ENCODE results near the gene WWTR1. TPM values are rescaled to one million over a fixed set of nuclear protein-coding genes. Genes with fewer than 3 reads are reported as not detected.

WWTR1 gene
- total and polyA plus RNA-seq, 2 experiments from 2014 or later, result 25.1 to 26.2 TPM

- H3K27ac Mint-ChIP-seq, result no peak within 1 kb of the TSS
- Histone ChIP-seq H3K4me1 (ENCODE audit: insufficient read depth) (peaks cover 7% of the 10 kb centered on the region; the same call in 1 of the 2 replicates), H3K79me2 (replicated peaks; ENCODE audit: insufficient read depth) (no peaks in the 10 kb centered on the region), H3K4me2 (no peak within 1 kb of the TSS), H3K4me3 (no peak within 1 kb of the TSS), H3F3A (replicated peaks; ENCODE audit: low read depth) (no peaks in the 10 kb centered on the region), H3K9me2 (ENCODE audit: insufficient read depth) (peaks cover 3% of the 10 kb centered on the region; the same call in 1 of the 2 replicates), H4K20me1 (replicated peaks; ENCODE audit: insufficient read depth) (no peaks in the 10 kb centered on the region), H3K27ac (ENCODE audit: low read depth) (no peak within 1 kb of the TSS), H2AFZ (peak within 1 kb of the TSS; percentile 83; the same call in 1 of the 2 replicates), H3K36me3 (ENCODE audit: insufficient read depth) (no peaks in the 10 kb centered on the region), H3K27me3 (ENCODE audit: insufficient read depth) (no peaks in the 10 kb centered on the region)
- no peaks in the 10 kb centered on the region for H3K36me3 Mint-ChIP-seq (ENCODE audit: low read depth)
- H3K4me3 Mint-ChIP-seq, result no peak within 1 kb of the TSS
- no peak for TF ChIP-seq POLR2AphosphoS5 (IDR thresholded peaks at IDR 0.05; ENCODE audit: low read depth)
- no peak for TF ChIP-seq ETS1 (IDR thresholded peaks at IDR 0.05)
- no peak for TF ChIP-seq STAT1 (IDR thresholded peaks at IDR 0.05; ENCODE audit: unreplicated experiment)
- TF ChIP-seq NANOG (IDR thresholded peaks at IDR 0.05; ENCODE audit: borderline replicate concordance), result no peak
- TF ChIP-seq ZNF462 (CRISPR knock-in tag; IDR thresholded peaks at IDR 0.05), result no peak
- TF ChIP-seq CTCF (conservative IDR thresholded peaks at IDR 0.05; ENCODE audit: low read depth in 2 of 2), result no peak
- TF ChIP-seq ZNF114 (CRISPR knock-in tag; IDR thresholded peaks at IDR 0.05), result no peak
- TF ChIP-seq REST (IDR thresholded peaks at IDR 0.05; ENCODE audit: unreplicated experiment), result no peak
- no peak for TF ChIP-seq EZH2 (IDR thresholded peaks at IDR 0.05; ENCODE audit: low read depth, unreplicated experiment)
- TF ChIP-seq JUNB (IDR thresholded peaks at IDR 0.05; ENCODE audit: unreplicated experiment), result no peak
- no peak for TF ChIP-seq ZNF331 (CRISPR knock-in tag; IDR thresholded peaks at IDR 0.05; ENCODE audit: low read depth)
- no peak for TF ChIP-seq EZH2phosphoT487 (IDR thresholded peaks at IDR 0.05; ENCODE audit: unreplicated experiment)
- no peak for TF ChIP-seq CREB1 (CRISPR knock-in tag; IDR thresholded peaks at IDR 0.05; ENCODE audit: low read depth)
- no peak for DNase-seq (ENCODE audit: low spot score)
- peaks cover 14% of the 10 kb centered on the region for H3K4me1 Mint-ChIP-seq
- no peaks in the 10 kb centered on the region for H3K9me3 Mint-ChIP-seq
- no peaks in the 10 kb centered on the region for H3K27me3 Mint-ChIP-seq (ENCODE audit: insufficient read depth, low read depth, poor library complexity)
- ATAC-seq, result no peak
These were observed 183.5 kb downstream of the WWTR1 start, which contains the start of gene TM4SF4 for GRCh38 chr3:149474250-149474817. TM4SF4 (plus strand) TSS chr3:149474697; CDS start chr3:149474878, 181 bp downstream.

Data from GM23338 (cell line).